GM19099 (cell line): ENCODE measurements around the gene DDX27.

Experiments used
- POLR2A ChIP-seq: IDR thresholded peaks from 3 replicates; pipeline ENCODE4 v1.6.1; 2011; ENCODE audit warnings: low read depth; ENCODE audit not compliant: insufficient read length; ENCODE audit errors: extremely low read depth

Gene DDX27

GRCh38 chr20:49277786-49278035 is 58.5 kb downstream of the DDX27 start:
- TF ChIP-seq POLR2A: peak; percentile 80

GRCh38 chr20:49278036-49278817 is 59.0 kb downstream of the DDX27 start, which contains the start of gene ZNFX1:
ZNFX1 (minus strand) TSS chr20:49278057; CDS start chr20:49275839, 2,218 bp downstream.
- peak; percentile 100 for TF ChIP-seq POLR2A

DNA sequence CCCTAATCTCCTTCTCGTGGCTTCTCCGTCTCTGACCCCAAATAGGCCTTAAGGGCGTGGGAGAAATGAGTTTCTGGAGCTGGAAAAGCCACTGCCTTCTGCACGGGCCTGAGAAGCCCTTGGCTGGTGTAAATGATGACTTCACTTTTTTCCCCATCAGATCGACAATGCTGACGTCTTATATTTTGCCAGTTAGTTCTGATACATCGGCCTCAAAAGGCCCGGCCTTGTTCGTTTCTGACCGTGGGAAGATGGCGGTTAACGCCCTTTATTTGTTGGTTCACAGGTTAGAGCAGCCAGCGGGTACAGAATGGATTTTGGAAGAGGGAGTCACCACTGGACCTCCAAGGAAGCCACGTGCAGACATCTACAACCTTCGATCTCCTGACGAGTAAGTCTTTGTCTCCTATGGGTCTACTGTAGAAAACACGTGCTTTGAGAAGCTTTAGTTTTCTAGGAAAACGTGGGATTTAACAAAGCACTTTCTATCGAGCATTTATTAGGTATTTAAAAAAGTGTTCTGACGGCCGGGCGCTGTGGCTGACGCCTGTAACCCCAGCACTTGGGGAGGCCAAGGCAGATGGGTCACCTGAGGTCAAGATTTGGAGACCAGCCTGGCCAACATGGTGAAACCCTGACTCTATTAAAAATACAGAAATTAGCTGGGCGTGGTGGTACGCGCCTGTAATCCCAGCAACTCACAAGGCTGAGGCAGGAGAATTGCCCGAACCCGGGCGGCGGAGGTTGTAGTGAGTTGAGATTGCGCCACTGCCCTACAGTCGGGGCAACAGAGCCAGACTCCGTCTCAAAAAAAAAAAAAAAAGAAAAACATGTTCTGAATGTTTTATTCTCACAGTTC is 59.8 kb downstream of the DDX27 start:
- TF ChIP-seq POLR2A: no peak

DNA sequence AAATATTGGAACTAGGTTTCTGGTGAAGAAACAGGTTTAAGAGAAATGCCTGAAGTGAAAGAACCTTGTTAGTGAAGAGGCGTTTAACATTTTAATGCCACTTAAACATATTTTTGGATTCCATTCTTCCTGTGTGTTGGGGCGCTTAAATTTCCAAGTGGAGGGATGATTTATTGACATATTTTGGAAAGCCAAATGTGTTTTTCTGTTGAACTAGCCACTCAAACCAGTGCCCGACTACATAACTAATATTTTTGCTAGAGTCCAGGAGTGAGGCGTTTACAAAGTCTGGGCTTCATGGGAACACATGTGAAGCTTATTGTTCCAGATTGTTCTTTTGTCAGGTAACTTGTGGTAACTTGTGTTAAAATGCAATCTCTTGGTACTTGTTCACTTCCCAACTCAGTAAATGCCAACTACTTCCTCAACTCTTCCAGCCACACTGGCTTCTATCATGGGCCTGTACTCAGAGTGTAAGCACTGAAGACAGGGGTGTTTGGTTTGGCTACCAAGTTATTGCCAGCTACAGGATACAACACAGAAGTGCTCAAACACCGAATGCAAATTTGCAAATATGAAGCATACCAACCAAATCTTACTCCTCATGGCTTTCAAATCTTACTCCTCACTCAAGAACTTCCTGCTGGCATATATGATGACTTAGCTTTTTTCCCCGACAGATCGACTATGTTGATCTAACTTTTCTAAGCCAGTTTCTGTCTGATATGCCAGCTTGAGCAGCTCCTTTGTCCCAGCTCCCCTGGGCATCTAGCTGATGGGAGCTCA is 60.7 kb downstream of the DDX27 start:
- TF ChIP-seq POLR2A: peak; percentile 48

DNA sequence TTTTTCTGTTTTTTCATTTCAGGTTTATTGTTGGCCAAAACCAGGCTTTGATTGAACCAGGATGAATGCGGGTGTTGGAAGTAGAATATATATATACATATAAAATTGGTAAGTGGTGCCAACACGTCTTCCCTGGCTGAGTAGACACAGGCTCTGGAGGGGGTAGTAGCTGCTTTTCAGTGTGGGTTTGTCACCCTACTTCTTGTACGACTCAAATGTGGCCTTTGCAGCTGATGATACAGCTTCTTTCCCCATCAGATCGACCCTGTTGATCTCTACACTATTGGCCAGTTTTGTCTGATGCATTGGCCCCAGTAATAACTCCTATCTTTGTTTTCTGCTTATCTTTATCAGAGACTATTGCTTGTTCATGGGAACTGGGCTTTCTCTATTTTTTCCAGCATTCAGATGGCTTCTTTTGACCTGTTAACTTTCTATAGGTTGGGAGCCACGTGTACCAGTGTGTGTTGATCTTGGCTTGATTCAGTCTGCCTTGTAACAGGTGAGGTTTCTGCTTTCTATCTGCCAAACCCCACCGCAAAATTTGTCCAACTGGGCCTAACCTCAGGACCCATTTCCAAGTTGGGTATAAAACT is 61.3 kb downstream of the DDX27 start:
- TF ChIP-seq POLR2A: peak; percentile 7

DNA sequence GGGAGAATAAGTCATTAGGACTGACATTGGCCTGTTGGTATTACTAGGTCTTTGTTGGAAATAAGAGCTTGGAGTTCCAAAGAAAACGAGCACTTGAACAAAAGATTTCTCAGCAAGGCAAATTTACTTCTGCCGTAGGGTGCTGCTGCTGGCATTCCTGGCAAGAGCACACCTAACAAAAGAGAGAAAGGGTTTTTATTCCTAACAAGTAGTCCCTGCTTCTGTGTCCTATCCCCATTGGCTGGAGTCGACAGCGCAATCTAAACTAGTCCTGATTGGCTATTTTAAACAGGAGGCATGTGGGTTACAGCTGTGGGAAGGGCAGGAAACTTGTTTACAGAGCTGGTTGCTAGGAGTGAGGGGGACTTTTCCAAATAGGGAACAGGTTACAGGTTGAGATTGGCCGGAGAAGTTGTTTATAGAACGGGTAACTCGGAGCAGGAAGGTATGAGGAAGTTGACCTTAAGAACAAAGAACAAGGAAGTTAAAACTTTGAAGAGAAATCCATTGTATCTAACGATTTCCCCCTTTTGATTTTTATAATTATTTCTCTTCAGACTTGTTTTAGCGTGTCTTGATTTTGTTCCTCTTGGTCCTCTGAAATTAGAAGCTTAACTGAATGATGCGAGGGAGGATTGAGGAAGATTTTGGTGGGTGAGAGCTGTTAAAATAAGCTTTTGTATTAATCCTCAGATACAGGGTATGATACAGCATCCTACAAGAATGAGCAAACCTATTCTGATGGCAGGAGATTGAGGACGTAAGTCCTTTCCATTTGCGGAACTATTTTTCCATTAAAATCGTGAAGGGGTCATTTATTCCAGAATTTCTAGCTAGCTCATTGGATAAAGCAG is 62.1 kb downstream of the DDX27 start:
- TF ChIP-seq POLR2A: no peak

GRCh38 chr20:49281913-49282467 is 62.8 kb downstream of the DDX27 start:
- TF ChIP-seq POLR2A: no peak

- TF ChIP-seq POLR2A: no peak
Observed at GRCh38 chr20:49282584-49283171, 63.5 kb downstream of the DDX27 start.

DNA sequence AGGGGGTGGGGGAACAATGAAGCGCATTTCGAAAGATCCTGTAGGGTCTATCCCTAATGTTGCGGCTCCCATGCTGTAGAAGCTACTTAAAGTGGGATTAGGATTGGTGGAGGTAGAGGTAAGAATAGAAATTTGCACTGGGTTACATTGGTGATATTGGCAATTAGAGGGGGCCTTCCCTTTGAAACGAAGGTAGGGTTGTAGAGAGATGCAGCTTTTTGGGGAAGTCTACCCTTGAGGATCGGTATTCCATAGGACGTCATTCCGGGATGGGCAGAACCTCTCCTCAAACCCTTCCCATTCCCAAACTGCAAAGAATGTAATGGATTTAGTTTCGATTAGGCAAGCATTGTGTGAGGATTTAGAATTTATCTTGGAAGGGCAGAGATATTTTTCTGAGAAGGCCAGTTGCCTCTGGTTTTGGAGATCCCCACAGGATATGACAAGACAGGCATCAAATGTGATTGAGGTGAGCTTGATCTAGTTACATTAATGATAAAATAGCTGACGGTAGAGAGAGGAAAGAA is 64.0 kb downstream of the DDX27 start:
- TF ChIP-seq POLR2A: no peak

DNA sequence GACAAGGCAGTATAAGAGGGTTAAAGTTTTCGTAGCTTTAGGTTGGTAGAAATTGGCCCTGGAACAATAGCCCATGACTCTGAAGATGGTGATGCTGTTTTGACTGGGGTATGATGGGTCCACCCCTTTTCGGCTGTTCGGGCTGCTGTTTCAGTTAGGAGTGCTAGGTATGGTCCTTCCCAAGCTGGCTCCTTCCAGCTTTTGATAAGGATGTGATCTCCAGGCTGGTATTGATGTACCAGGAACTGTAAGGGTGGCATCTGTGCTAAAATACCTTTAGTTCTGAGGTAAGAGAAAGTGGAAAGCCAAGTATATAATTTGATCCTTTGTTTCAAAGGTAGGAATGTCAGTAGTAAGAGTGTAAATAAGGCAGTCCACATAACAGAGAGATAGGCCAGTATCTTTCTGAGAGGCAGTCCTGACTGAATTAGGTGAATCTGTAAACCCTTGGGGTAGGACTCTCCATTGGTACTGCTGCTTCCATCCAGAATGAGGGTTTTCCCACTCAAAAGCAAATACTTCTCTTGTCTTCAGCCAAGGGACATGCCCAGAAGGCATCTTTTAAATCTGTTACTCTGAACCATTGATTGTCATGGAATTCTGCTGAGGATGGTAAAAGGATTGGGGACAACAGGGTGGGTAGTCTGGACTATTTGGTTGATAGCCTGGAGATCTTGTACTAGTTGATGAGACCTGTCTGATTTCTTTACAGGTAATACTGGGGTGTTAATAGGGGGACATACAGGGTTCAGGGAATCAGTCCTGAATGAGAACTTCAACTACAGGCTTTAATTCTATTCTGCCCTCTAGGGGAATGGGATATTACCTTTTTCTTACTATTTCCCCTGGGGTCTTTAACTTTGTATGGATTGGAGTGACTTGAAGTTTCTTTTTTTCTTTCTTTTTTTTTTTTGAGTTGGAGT is 64.7 kb downstream of the DDX27 start:
- no peak for TF ChIP-seq POLR2A

DNA sequence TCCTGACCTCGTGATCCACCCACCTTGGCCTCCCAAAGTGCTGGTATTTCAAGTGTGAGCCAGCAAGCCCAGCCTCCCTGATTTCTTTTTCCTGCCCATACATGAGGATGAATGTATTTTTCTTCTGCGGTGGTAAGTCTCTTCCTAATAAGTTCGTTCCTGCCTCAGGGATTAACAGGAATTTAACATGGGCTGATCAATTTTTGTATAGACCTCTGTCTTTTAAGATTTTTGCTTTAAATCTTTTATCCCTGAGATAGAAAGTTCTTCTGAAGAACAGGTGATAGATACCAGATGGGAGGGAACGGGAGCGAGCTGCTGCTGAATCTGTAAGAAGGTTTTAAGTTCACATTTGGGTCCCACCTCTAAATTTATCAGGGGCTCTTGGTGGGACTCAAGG is 65.6 kb downstream of the DDX27 start:
- no peak for TF ChIP-seq POLR2A

DNA sequence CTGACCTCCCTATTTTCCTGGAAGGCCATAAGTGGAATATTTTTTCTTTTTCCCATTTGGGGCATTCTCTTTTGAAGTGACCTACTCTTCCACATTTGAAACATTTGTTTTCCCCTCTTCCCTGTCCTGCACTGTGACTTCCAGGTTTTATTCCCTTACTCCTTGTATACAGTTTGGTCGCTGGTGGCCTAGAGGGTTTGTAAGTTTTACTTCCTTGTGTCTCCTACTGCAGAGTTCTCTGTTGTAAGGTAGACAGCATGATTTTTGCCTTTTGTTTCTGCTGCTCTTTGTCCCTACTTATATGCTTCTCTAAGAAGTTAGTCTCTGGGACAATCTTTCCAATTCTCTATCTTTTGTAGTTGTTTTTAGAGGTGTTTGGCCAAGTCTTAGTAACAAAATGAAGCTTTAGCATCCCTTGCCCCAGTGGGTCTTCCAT is 66.0 kb downstream of the DDX27 start:
- no peak for TF ChIP-seq POLR2A

DNA sequence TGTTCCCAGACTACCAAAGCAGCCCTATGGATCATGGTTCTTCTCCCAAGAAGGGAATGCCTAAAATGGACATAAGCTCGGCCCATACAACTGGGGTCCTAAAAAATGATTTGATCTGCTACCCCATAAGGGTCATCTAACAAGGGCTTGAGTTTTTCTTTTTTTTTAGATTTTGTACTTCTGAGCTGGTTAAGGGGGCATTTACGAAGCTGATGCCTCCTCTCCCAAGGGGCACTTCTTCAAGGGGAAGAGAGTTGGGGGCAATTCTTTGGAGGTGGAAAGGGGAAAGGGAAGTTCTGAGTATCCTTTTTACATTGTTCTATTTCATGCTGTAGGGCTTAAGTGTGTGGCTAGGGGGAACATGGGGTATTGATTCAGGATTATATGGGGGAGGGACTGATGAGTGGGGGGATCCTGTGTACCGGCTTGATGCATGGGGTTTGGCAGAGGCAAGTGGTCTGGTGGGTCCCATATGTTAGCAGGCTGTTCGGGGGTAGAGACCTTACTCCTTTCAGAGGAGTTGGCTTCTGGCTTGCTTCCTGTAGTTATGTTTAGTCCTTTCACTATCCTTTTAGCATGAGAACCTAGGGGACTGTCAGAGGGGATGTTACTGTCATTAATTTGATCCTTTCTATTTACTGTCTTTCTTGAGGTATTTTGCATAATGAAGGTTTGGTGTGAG is 66.7 kb downstream of the DDX27 start:
- TF ChIP-seq POLR2A: no peak
